ENCODE data around the gene MYBBP1A.

Gene MYBBP1A

GRCh38 chr17:4535667-4536258 lies 19.4 kb downstream of the MYBBP1A start:
- no peak for DNase-seq

DNA sequence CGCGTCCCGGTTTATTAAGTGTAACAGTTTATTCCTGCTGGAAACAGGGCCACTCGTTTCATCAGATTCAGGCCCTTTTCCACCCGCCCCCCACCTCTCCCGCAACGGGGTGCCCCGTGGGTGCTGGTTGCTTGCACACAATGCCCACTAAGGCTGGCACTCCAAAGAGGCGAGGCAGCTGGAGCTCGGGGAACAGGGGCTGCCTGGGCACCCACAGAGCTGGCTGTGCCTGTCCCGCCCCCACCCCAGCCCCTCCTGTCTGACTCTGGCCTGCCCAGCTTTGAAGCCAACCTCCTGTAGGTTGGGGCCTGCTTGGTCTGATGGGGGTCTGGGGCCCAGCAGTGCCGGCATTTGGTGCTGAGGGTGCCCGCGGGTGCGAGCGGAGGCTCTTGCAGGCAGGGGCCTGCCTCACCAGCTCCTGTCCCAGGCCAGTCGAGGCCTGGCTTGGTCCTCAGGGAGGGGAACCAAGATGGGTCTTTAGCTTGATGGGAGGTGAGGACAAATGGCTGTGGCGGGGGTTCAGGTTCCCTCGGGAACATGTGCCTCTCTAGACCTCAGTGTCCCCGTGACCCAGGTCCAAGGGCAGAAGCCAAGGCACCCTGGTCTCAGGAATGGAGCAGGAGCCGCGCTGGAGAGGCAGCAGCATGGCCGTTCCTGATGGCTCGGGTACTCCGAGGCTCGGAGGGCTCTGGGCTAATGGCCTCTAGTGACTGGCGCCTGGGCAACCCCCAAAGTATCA lies 20.1 kb downstream of the MYBBP1A start:
- DNase-seq = no peak

DNA sequence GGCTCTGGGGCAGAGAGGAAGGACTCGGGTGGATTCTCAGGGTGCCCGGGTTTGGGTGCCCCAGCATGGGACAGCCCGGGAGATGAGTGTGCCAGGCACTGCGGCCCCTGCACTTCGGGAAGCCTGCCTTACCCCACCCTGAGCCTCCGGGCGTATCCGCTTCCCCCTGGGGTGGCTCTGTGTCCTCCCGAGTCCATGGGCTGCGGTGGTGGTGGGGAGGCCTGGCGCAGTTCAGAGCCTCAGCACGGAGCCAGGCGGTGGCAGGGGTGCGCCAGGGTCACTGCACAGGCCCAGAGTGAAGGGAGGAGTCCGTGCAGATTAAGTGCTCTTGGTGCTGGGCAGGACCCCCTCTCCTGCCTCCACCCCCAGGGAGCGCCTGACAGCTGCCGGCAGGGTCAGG lies 20.7 kb downstream of the MYBBP1A start:
- no peak for DNase-seq

GRCh38 chr17:4533523-4534504 lies 21.4 kb downstream of the MYBBP1A start:
- DNase-seq = peak; percentile 72

GRCh38 chr17:4532860-4533522 lies 22.2 kb downstream of the MYBBP1A start:
- DNase-seq = no peak

DNA sequence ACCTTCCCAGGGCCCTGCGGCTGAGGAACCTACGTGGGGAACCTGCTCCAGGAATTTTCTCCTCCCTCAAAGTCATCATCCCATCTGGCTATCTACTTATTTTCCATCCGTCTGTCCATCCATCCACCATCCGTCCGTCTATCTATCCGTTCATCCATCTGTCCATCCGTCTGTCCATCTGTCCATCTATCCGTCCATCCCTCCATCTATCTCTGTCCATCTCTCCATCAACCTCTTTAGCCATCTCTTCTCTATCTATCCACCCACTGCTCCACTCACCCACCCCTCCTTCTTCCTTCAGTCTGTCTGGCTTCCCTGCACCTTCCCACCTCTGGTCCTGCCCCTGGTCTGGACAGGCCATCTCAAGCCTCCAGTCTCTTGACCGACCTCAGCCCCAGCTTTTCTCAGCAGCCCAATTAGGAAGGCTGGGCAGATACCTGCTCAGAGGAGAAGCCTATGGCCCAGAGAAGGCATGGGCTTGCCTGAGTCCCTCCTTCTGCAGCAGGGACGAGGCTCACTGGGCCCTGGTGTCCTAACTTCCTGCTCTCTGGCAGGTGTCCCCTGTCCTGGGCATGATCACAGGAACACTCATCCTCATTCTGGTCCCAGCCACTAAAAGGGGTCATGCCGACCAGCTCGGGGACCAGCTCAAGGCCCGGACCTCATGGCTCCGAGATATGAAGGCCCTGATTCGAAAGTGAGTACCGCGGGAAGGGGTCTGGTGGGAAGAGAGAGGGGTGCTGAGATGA lies 23.0 kb downstream of the MYBBP1A start:
- DNase-seq = no peak

- DNase-seq = no peak
Measured at GRCh38 chr17:4530799-4531730, 24.1 kb downstream of the MYBBP1A start.

GRCh38 chr17:4529533-4530152 lies 25.5 kb downstream of the MYBBP1A start:
- DNase-seq = no peak

- DNase-seq = no peak
Measured at GRCh38 chr17:4527566-4528125, 27.5 kb downstream of the MYBBP1A start.

DNA sequence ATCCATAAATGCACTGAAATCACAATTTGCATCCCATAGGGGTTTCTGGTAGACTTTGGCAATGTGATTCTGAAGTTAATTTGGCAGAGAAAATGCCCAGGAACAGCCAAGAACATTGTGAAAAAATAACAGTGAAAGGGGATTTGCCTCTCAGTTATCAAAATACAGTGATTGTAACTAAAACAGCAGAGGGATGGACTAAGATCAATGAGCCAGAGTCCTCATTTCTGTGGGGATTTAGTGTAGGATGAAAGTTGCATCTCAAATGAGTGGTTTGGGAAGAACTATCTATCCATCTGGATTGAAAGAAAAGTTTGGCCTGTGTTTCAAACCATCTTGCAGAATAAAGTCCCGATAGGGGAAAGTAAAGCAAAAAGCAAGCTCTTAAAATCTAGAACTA lies 28.1 kb downstream of the MYBBP1A start:
- no peak for DNase-seq

DNA sequence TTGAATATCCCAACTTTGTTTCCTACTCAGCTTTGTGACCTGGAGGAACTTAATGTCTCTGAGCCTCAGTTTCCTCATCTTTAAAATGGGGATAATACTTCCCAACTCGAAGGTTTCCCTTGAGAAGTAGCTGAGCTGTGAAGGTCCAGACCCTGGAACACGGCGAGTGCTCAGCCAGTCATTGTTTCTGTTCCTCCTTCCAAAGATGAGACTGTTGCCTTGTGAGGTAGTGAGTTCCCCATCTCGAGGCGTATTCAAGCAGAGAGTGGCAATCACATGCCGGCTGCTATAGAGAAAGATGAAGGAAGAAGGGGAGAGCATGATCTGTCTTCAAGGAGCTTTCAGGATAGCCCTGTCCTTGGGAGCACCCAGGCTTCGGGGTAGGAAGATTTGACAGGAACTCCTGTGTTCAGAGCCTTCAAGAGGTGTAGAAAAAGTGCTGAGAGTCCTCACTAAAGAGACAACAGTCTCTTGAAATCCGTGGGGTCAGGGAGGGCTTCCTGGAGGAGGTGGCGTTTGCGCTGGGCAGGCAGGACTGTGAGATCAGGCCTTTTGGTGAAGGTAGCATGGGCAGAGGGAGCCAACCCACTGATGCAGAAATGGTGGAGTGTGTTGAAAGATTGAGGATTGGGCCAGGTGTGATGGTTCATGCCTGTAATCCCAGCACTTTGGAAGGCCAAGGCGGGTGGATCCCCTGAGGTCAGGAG lies 29.3 kb downstream of the MYBBP1A start:
- no peak for DNase-seq

DNA sequence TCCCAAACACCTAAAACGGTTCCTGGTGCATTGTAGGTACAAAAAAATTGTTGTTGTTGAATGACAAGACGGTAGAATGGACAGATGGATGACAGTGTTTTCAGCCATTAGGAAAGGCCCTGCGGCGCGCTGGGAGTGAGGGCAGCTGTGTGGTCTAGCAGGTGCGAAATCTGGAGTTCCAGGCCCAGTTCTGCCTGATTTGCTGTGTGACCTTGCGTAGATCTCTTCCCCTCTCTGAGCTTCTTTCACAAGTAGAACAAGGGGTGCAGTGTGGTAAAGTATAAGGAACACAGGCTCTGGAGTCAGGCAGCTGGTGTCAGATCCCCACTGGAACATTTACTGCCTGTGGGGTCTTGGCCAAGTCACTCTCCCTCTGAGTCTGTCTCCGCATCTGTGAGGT lies 31.2 kb downstream of the MYBBP1A start:
- DNase-seq = no peak

DNA sequence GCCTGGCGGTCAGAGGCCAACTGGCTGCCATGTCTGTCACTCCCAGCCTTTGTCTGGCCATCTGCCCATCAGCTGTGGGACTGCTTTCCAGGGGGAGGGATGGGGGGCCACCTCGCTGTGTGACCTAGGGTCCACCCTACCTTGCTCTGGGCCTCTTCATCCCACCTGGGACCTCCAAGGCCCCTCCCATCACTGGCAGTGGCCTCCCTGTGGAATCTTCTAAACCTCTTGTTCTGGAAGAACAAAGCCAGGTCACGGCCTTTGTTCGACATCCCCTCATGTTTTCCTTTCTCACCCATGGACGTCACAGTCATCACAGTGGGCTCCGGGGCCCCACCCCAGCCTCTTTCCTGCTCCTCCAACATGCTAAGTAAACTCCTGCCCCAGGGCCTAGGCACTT lies 32.5 kb downstream of the MYBBP1A start:
- DNase-seq = no peak

DNA sequence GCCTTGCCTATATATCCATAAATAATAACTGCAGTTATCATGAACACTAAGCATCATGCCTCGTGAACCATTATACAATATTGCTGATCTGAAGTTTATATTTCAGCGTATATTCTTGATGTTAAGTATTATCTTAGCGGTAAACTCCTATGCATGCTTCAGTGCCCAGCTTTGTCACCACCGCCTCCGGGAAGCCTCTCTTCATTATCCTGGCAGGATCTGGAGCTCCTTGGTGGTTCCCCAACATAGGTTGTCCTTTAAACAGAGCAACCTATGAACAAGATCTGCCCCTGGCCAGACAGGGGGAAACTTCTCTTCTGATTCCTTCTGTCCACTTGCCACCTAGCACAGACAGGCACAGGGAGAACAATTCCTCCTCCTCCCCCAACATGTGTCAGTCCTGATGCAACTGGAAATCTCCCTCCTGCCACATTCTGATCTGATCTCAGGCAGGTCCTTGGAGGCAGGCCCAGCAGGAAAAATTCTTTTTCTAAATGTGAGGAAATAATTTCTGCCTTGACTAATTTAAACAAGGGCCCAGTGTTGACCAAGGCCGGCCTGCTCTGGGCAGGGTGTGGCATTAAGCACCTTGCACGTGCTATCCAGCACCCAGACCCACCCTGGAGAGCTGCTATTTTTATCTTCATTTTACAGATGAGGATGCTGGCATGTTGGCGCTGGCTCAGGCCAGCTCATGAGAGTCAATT lies 34.1 kb downstream of the MYBBP1A start:
- no peak for DNase-seq

GRCh38 chr17:4520060-4520893 lies 34.9 kb downstream of the MYBBP1A start:
- no peak for DNase-seq

DNA sequence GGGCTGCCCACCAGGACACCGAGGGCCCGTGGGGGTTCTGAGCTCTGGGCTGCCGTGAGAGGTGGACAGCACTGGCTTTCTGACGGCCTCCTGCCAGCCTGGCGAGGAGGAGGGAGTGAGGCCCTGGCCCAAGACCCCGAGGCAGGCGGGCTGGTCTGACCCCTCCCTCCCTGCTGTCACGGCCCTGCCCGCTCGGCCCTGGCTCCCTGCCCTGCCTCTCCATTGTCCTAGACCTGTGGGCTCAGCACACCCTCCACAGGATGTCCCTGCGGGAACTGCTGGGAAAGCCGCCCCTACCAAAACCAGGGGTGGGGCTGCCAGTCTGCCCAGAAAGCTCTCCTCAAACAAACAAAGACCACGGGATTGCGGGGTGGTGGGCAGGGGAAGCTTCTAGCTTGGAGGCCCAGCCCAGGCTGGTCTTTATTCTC lies 35.8 kb downstream of the MYBBP1A start:
- DNase-seq = no peak

GRCh38 chr17:4518901-4519300 lies 36.3 kb downstream of the MYBBP1A start:
- DNase-seq = no peak

- no peak for DNase-seq
Measured at GRCh38 chr17:4516735-4517134, 38.4 kb downstream of the MYBBP1A start.

Measured in hematopoietic multipotent progenitor cell treated with erythropoietin and hydrocortisone succinate and interleukin-3 and kit ligand, for 6 days (in vitro differentiated cells).